ENCODE measurements around the gene PDLIM1. TPM values are rescaled to one million over a fixed set of nuclear protein-coding genes. Genes with fewer than 3 reads are reported as not detected.

The PDLIM1 gene
- total and polyA plus RNA-seq, 10 donors, result 101 to 225 (median 168) TPM

- H3K36me3 ChIP-seq, result peaks cover 0 to 6% (median 0%) of the 10 kb centered on the region in 6 donors
- H3K4me1 ChIP-seq, result no peaks in the 10 kb centered on the region
- WGBS, 5 donors, result 34 to 51% (median 43%) methylated on average over 3 of the region's 3 CpGs
- no peak overlapping the region for H3K27ac ChIP-seq
- no peak for TF ChIP-seq POLR2A (IDR thresholded peaks at IDR 0.05)
- TF ChIP-seq CTCF (IDR thresholded peaks at IDR 0.05 in 8 of 11, conservative IDR thresholded peaks at IDR 0.05 in 3 of 11), result no peak
- TF ChIP-seq POLR2AphosphoS5 (IDR thresholded peaks at IDR 0.05), result no peak
- no peak for DNase-seq
- no peak overlapping the region for H3K4me3 ChIP-seq
- no peaks in the 10 kb centered on the region for H3K9me3 ChIP-seq
- intact Hi-C loops (cut with DNase I; ENCODE audit: low total_unique reads), result no loop called here
- H3K27me3 ChIP-seq (replicated peaks in 1 of 7), result no peaks in the 10 kb centered on the region
These were observed 76.0 kb downstream of the PDLIM1 start for GRCh38 chr10:95214793-95215192.

- intact Hi-C loops (cut with DNase I; ENCODE audit: low total_unique reads), result no loop called here
- peaks cover 0 to 6% (median 0%) of the 10 kb centered on the region in 6 donors for H3K36me3 ChIP-seq
- H3K27ac ChIP-seq, result no peak overlapping the region
- H3K9me3 ChIP-seq, result no peaks in the 10 kb centered on the region
- H3K4me1 ChIP-seq, result no peaks in the 10 kb centered on the region
- DNase-seq, result no peak
- 57 to 68% (median 60%) methylated on average over 2 of the region's 2 CpGs for WGBS, 5 donors
- TF ChIP-seq POLR2A (IDR thresholded peaks at IDR 0.05) (no peak), CTCF (IDR thresholded peaks at IDR 0.05 in 8 of 11, conservative IDR thresholded peaks at IDR 0.05 in 3 of 11) (no peak), POLR2AphosphoS5 (IDR thresholded peaks at IDR 0.05) (no peak)
- H3K27me3 ChIP-seq (replicated peaks in 1 of 7), result no peaks in the 10 kb centered on the region
- H3K4me3 ChIP-seq, result no peak overlapping the region
These were observed 76.4 kb downstream of the PDLIM1 start for GRCh38 chr10:95214369-95214768.

GRCh38 chr10:95211606-95212279 lies 79.1 kb downstream of the PDLIM1 start:
- no peak for TF ChIP-seq CTCF (IDR thresholded peaks at IDR 0.05 in 8 of 11, conservative IDR thresholded peaks at IDR 0.05 in 3 of 11)
- DNase-seq, result no peak
- Histone ChIP-seq H3K27me3 (replicated peaks in 1 of 7) (no peaks in the 10 kb centered on the region), H3K9me3 (no peaks in the 10 kb centered on the region), H3K27ac (no peak overlapping the region), H3K4me1 (no peaks in the 10 kb centered on the region), H3K4me3 (no peak overlapping the region), H3K36me3 (peaks cover 0 to 6% (median 0%) of the 10 kb centered on the region in 6 donors)
- 81 to 93% (median 87%) methylated on average over 3 of the region's 3 CpGs for WGBS, 5 donors
- intact Hi-C loops (cut with DNase I; ENCODE audit: low total_unique reads), result no loop called here

- no peaks in the 10 kb centered on the region for H3K36me3 ChIP-seq
- no peak overlapping the region for H3K4me3 ChIP-seq
- WGBS, 5 donors, result 93 to 97% (median 96%) methylated on average over 6 of the region's 6 CpGs
- TF ChIP-seq POLR2AphosphoS5 (IDR thresholded peaks at IDR 0.05), result no peak
- TF ChIP-seq CTCF (IDR thresholded peaks at IDR 0.05 in 8 of 11, conservative IDR thresholded peaks at IDR 0.05 in 3 of 11), result no peak
- no peak for TF ChIP-seq POLR2A (IDR thresholded peaks at IDR 0.05)
- no peak overlapping the region for H3K27ac ChIP-seq
- H3K27me3 ChIP-seq (replicated peaks in 1 of 7), result no peaks in the 10 kb centered on the region
- no peaks in the 10 kb centered on the region for H3K9me3 ChIP-seq
- intact Hi-C loops (cut with DNase I; ENCODE audit: low total_unique reads), result no loop called here
- no peak for DNase-seq
- H3K4me1 ChIP-seq, result no peaks in the 10 kb centered on the region
These were observed 81.2 kb downstream of the PDLIM1 start for GRCh38 chr10:95209509-95210127.
